ENCODE measurements around the gene PCDH9.

Gene PCDH9

DNA sequence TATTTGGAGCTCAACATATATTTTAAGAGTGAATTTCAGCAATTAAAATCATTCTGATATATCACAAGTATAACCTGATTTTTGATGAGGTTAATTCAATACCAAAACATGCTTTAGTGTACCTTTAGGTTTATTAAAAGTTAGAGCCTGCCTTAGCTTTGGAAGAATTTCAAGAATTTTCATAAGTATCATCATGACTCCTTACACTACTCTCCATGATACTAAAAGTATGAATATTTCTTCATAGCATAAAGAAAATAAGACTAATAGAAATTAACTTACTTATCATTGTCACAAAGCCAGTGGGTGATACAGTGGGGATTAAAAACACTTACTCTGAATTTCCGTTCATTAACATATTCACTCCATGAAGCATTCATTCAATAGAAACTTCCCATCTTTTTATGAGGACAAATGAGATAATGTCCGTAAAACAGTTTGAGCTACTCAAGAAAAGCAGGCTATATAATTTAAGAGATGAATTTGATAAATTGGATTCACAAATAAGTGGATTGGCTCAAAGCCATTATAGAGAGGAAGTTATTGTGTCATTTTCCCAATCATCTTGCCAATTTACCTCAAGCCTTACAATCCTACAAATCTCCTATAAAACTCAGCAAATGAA lies 214.0 kb downstream of the PCDH9 start:
- no peak for FAIRE-seq

DNA sequence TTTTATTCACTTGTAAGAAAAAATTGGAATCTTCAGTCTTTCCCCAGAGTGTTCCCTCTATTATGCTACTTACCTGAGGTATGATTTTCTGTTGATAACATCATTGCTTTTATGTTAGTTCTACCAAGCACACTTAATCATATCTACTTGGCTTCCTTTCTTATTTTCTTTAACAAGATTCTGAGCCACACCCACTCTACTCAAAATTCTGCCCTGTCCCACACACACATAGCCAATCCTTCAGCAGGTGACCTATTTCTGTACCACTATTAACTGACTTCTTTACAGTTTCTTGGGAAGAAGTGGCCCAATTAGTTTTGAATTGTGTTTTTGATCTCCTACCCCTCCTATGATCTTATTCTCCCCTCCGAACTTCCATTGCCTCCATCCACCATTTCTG lies 215.7 kb downstream of the PCDH9 start:
- no peak for FAIRE-seq

DNA sequence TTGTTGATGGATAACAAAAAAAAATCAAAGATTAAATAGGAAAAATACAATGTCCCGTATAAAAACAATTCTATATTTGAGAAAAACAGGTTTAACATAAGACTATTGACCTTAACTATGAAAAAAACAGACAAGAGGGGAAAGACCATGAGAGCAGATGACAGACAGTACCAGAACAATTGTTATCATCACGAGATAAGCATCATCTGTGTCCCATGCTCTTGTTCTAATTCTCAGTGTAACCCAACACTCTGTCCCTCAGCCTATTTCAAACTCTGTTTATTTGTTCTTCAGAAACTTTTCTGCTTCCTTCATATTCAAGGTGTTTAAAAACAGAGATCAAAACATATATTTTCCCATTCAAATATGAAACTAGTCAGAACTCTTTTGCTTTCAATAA lies 216.4 kb downstream of the PCDH9 start:
- no peak for FAIRE-seq

DNA sequence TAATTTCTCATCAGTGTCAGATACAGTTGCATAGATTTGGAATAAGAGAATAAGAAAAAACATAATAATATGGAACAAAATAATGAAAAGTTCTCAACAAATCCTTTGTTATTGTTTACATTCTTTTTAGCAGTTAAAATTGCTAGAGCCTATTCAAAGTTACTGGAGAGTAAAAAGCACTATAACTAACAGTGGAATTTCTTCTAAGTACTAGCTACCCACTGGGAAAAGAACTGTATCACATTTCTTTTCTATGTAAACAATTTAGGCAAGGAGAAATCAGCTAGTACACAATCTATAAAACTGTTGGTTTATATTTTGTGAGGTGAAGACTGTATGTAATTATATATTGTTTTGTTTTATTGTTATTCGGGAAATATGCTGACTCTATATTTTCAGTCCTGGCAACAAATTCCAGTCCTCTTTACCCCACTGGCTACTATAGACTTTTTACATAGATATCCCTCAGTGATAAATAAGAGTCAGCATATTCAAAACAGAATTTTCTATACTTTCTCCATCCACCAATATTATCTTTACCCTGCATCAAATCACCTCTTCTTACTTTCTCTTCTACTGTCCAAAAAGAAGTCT lies 222.0 kb downstream of the PCDH9 start:
- no peak for FAIRE-seq

DNA sequence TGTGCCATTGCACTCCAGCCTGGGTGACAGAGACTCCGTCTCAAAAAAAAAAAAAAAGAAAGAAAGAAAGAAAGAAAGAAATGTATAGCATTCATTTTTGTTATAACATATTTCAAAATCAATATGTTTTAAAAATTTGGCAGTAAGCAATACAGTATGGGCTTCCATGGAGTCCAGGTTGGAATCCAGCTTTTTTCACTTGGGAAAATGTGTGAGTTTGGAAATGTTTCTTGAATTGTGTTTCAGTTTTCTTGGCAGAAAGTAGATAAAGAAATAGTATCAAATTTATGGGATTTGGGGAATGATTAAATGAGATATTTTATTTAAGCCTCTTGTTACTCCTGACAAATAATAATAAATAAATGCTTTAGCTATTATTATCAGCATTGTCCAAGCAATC lies 225.6 kb downstream of the PCDH9 start:
- FAIRE-seq: no peak

DNA sequence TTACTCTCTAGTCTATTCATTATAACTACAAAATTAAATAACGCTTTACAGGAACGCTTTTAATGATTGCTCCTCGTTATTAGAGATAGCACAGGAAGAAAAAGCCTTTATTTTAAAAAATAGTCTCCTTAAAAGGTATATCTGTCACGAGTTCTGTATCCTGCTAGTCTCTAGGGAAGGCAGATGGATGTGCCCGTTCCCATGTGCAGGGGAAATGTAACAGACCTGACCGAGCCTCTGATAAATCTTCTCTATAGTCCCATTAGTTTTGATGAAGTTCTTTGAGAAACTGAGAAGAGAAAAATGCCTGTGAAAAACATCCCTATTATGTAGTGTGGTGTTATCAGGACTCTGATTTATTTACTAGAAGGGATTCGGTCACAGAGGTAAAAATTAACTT lies 226.4 kb downstream of the PCDH9 start:
- FAIRE-seq: no peak

DNA sequence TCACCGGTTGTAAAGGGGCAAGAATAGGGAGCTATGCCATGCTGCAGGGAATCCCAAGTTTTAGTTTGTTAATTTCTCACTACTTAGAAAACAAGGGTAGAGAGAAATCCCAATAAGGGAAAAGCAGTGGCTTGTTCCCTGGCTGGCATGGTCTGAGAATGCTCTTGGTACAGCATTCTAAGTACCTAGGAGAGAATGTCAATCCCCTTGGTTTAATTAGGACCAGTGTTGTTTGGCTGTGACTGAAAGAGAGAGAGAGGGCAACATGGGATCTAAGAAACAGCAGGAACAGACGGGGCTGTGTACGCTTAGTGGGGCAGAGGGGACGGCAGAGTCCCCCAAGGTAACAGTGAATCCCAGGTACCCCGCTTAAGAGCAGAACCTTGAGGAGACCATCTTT lies 228.8 kb downstream of the PCDH9 start:
- no peak for FAIRE-seq

DNA sequence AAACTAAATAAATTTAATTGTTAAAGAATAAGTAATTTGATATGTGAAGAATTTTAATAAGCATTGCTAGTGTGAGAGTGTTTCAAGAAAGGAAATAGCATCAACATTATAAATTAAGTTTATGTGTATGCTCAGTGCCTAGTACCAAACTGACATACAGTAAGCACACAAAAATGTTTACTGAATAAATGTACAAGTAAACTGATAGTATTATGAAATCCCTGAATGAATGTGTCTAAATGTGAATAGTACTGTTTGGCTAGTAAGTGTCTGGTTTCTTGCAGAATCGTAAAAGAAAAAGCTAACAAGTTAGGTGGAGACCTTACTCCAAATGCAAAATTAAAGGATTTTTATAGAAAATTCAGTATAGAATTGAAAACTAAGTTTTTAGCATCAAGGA lies 233.6 kb downstream of the PCDH9 start:
- FAIRE-seq: peak; percentile 38

DNA sequence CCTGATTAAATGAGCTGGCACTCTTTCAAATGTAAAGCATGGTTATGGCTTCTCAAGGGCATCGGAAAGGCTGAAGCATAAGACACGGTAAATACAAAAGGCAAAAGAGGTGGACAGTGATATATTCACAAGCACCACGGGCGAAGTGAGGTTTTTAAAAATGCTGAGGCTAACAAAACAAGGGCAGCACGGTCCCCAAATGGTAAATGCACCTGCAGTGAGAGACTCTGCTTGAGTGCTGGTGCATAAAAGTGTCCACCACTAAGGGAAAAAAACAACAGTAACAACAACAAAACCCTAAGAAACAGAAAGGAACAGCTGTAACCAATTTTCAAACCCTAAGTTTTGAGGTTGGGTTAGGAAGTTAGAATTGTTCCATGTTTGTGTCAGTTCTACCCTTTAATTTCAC lies 234.9 kb downstream of the PCDH9 start:
- no peak for FAIRE-seq

DNA sequence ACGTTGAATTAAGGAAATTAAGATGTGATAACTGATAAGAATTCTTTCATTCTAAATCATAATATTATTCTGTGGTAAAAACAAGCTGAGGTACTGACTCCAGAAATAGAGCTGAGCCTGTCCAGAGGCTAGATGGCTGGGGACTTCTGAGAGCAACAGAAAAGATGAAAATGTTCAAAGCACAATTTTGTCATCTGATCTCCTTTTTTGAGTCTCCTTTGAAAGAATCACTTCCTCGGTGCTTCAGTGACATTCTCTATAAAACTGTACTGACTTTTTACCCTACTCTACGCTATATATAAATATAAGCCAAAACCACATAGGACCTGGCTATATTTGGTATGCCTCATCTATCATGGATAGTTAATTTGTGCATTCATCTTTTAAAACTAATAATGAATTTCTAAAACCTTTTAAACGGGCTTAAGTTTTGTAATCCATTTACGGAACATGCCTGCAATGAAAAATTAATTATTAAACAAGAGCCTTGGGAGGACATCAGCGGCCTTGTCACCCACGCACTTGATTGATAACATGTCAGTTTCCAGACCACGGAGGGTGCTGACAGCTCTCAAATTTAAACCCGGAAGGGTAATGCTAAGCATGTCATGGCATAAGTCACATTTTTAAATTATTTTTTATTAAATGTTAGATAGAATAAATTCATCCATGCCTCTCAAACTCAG lies 235.5 kb downstream of the PCDH9 start:
- FAIRE-seq: no peak

DNA sequence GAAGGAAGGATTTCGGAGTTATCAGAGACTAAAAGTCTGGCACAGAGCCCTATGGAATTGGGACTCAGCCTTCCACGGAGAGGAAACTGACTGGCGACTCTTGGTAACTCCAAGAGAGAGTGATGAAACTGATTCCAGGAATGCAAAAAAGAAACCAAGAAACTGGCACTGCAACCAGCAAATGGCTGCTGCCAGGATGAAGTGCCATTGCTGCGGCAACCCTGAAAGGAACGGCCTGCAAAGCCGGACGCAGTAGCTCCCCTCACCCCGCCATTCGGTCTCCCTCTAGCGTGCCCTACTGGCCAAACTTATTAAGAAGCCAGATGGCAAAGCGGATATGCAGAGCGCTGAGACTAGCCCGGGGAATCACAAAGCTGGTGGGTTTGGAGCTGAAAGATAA lies 236.0 kb downstream of the PCDH9 start:
- FAIRE-seq: peak; percentile 86

DNA sequence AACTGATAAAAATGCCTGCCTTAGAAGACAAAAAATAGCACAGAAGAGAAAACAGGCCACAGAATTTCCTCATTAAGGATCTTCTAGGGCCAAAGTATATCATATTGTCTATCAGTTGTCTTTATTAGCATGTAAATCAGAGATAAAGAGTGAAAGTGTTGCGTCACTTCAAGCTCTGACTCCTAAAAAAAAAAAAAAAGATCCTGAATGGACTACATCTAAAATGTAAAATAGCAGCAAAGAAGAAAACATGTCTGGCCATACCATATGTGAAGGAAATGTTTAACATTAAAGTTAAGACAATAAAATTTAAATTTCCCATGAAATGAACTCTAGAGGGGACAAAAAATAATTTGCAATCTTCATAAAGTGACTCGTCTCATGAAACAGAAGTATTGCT lies 237.4 kb downstream of the PCDH9 start:
- FAIRE-seq: no peak

DNA sequence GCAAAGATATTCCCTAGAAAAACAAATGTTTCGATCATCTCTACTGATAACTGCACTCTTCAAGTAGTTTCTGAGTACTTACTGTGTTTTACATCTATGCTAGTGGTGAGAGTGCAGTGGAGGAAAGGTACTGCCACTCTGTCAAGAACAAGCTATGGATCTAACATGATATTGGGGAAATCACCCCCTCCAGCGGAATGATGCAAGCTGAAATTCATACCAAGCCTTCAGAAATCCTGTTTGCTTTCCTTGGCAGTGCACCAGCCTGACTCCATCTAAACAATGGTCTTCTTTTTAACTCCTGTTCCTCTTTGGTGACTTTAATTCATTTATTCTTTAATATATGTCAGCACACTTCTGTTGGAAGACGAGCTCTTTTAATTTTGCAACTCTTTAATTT lies 238.0 kb downstream of the PCDH9 start:
- FAIRE-seq: no peak

DNA sequence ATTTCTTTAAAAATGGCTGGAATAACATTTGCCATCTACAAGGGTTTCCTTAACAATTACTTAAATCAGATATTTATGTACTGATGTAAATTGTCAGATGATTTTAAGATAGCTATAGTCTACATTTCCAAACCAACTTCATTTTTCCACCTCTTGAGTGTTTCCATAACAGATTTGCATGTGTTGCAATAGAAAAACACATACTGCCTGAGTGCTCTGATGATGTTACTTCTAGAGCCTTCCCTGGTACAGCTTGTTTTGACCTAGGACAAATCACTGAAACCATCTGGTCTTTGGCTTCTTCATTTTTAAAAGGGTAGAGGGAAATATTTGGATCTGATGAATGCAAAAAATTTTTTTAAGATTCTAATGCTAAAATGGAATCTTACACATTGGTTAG lies 245.9 kb downstream of the PCDH9 start:
- no peak for FAIRE-seq

DNA sequence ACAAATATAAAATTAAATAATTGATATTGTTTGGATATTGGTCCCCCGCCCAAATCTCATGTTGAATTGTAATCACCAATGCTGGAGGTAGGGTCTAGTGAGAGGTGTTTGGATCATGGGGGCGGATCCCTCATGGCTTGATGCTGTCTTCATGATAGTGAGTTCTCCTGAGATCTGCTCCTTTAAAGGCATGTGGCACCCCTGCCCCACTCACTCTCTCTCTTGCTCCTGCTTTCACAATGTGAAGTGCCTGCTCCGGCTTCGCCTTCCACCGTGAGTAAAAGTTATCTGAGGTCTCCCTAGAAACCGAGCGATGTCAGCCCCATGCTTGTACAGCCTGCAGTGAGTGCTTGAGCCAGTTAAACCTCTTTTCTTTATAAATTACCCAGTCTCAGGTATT lies 248.2 kb downstream of the PCDH9 start:
- no peak for FAIRE-seq

DNA sequence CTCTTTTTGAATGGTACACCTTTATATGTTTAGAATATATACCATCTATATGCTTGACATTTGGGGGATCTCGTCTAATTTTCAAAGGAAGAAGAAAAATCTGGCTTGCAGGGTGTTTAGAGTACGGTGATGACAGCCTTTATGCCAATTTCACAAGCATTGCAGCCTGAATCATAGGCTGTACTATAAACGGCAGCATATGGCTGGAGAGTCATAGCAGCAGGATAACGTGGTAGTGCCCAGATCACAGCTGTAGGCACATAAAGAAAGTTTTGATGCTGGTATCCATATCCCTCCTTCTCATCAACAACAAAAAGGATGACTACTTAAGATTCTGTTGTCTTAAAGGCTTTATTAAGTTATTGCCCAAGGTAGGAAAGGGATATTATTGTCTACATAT lies 253.0 kb downstream of the PCDH9 start:
- FAIRE-seq: no peak

DNA sequence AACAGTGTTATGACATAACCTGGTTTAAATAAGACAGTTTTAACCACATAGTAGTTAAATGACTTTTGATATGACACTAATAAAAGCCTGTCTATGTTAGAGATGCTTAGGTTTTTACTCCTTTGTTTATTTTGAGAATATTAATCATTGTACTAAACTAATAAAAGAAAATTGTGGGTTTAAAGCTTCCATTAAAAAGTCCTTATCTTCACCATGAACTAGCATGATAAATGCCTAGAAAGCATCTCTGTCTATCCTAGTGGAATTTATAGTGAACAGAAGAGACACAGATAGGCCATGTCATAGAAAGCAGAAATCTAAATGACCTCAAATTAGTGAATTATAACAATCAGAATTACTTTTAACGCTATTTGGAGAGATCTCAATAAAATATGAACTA lies 255.2 kb downstream of the PCDH9 start:
- no peak for FAIRE-seq

DNA sequence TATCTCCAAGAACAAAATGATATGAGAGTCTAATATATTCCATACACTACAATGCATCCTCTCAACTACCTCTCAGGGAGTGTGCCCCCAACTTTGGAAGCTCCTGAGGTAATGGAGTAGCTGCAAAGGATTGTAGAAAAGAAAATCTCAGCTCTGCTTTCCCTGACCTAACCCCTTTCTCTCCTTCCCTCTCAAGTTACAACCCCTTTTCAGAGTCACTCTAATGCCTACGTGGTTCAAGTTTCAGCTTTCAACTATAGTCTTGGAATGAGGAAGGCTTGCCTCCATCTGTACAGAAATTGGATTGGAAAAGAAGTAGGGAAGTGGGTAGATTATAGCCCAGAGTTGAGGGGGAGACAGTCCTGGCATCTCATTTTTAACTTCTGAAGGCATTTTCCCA lies 256.0 kb downstream of the PCDH9 start:
- no peak for FAIRE-seq

DNA sequence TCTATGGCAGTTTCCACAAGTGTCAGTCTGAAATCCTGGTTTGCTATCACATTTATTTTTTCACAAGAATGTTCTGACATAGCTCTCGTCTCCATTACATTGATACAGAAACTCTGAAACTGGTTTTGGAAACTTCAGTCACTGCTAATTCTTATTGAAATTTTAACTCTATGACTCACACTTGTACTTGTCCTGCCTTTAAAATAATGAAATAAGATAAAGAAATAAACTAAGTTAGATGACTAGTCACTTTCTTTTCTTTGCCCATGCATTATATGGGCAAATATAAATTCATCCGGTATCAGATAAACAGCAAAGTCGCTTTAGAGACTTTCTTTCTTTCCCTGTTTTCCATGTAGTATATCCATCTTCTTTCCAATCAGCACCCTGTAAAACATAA lies 257.5 kb downstream of the PCDH9 start:
- no peak for FAIRE-seq

DNA sequence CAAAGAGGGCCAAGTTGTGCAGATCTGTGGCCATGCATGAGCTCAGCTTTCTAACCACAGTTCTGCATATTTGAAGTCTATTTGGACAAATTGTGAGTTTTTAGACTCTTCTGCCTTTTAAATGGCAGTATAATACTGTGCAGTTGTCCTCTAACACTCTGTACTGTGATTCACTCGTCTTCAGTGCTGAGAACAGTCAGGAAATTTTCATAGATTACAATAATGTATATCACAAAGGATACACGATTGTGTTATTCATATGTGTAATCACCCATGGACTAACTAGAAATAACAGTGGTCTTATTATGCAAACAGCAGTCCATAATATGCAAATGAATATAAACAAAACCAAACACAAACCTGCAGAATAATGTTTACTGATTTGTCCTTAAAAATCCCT lies 259.1 kb downstream of the PCDH9 start:
- FAIRE-seq: peak; percentile 21

DNA sequence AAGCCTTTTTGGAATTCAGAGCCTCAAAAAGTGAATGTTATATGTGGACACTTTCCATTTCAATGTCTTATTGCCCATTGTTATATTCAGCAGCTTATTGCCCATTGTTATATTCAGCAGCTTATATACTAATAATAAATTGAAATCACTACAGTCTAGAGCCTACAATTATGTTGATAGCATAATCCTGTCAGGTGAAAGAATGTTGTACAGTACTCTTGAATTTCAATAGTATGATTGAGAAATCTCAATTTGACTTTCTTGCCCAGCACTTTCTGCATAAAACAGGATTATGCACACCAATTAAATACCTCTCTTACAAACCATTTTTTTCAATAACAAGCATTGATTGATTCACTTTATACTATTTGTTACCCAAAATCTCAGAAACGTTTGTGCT lies 260.8 kb downstream of the PCDH9 start:
- FAIRE-seq: no peak

DNA sequence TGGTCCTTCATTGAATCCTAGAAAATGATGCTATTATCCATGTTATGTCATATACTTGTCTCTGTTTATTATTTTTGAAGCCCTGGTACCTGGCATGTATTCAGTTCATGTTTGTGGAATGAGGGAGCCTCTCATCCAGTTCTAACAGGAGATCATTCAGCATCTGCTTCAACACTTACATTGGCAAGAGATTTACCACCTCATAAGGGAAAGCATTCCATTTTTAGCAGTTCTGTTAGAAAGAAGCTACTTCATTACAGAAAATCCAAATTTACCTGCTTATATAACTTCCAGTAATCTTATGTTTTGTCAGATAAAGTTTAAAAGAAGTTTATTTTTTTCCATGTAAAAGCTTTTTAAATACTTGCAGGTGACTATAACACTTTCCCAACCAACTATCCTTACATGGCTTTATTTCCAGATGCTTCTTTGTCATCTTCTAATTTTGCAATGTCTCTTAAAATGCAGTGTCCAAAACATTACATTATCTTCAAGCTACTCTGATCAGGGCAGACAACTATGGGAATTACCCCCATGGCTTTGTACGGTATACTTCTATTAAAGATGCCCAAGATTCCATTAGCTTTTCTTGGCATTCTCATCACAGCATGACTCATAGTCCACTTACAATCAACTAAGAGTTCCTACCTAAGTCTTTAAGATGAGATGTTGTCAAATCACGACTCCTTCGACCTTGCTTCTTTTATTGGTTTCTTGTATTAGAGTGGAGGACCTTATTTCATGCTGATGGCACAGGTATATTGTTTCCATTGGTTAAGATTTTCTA lies 262.1 kb downstream of the PCDH9 start:
- FAIRE-seq: no peak

DNA sequence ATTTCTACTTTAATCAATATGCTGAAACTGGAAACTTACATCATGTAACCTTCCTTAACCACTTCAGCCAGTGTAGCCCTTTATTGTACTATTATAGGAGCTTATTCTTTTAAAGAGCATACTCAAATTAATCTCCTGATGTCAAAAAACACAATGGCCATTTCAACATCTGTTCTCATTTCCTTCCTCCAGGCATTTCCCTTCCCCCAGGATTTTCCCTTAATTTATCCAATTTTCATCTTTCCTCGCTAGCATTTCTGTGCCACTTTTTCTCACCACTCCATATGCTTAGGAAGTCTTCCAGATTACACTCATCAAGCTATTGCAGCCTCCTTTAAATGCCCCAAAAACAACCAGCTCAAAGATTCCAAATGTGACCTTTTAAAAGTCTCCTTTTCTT lies 265.0 kb downstream of the PCDH9 start:
- no peak for FAIRE-seq

DNA sequence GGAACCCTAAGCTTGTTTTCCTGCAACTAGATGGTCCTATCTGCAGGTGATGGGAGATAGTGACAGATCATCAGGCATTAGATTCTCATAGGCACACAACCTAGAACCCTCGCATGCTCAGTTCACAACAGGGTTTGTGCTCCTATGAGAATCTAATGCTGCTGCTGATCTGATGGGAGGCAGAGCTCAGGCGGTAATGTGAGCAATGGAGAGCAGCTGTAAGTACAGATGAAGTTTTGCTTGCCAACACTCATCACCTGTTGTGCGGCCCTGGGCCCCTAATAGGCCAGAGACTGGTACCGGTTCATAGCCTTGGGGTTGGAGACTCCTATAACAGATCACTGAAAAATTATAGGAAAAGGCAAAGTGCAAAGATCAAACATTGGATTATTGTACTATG lies 267.2 kb downstream of the PCDH9 start:
- no peak for FAIRE-seq
